Right hindlimb (tissue), 1 donor: ENCODE measurements around the gene EIPR1.
A peak's percentile ranks its signal among the peaks of the same experiment; 100 is the strongest.

Source experiments
- DNase-seq: peaks from one replicate; pipeline ENCODE4 v3.0.0-alpha.2; 2018

The EIPR1 gene

GRCh38 chr2:3322311-3322970 is 55.2 kb downstream of the EIPR1 start:
- DNase-seq, result no peak

- no peak for DNase-seq
Observed at GRCh38 chr2:3321825-3322224, 55.8 kb downstream of the EIPR1 start.

- DNase-seq, result no peak
Observed at GRCh38 chr2:3320910-3321605, 56.6 kb downstream of the EIPR1 start.

GRCh38 chr2:3319745-3320566 is 57.7 kb downstream of the EIPR1 start:
- no peak for DNase-seq

GRCh38 chr2:3319134-3319533 is 58.5 kb downstream of the EIPR1 start:
- DNase-seq, result no peak

- DNase-seq, result no peak
Observed at GRCh38 chr2:3317871-3318590, 59.6 kb downstream of the EIPR1 start.

- DNase-seq, result no peak
Observed at GRCh38 chr2:3317277-3317685, 60.3 kb downstream of the EIPR1 start.

- DNase-seq, result no peak
Observed at GRCh38 chr2:3316456-3317276, 61.0 kb downstream of the EIPR1 start.

GRCh38 chr2:3314626-3315025 is 63.0 kb downstream of the EIPR1 start:
- no peak for DNase-seq

GRCh38 chr2:3313781-3314375 is 63.7 kb downstream of the EIPR1 start:
- DNase-seq, result no peak

GRCh38 chr2:3312576-3313345 is 64.9 kb downstream of the EIPR1 start:
- no peak for DNase-seq

- no peak for DNase-seq
Observed at GRCh38 chr2:3311601-3312000, 66.0 kb downstream of the EIPR1 start.

GRCh38 chr2:3309496-3310355 is 67.9 kb downstream of the EIPR1 start:
- DNase-seq, result no peak

- no peak for DNase-seq
Observed at GRCh38 chr2:3307901-3308300, 69.7 kb downstream of the EIPR1 start.

- no peak for DNase-seq
Observed at GRCh38 chr2:3307236-3307635, 70.4 kb downstream of the EIPR1 start.

GRCh38 chr2:3305952-3306351 is 71.7 kb downstream of the EIPR1 start:
- DNase-seq, result no peak

GRCh38 chr2:3305431-3305830 is 72.2 kb downstream of the EIPR1 start:
- DNase-seq, result no peak

- peak; percentile 90 for DNase-seq
Observed at GRCh38 chr2:3303583-3304406, 73.8 kb downstream of the EIPR1 start.
